OCI-LY1 (cell line): Measurements from ENCODE around the gene MYCBP2.

Experiments
- EZH2 ChIP-seq: fragments of 200-600 bp; sonication (generic), shearing (Covaris generic); IDR thresholded peaks from 2 replicates; pipeline ENCODE4 v1.8.0; 2017; ENCODE audit warnings: borderline replicate concordance, mixed run types, mild to moderate bottlenecking, antibody characterized with exemption, low read length, moderate library complexity, mixed read lengths
- TF ChIP-seq, protein P1 (sequence below): fragments of 200-600 bp; sonication (generic), shearing (Covaris generic); IDR thresholded peaks from 2 replicates; pipeline ENCODE4 v1.5.1; 2017; ENCODE audit warnings: mild to moderate bottlenecking, antibody characterized with exemption, low read length, moderate library complexity, mixed read lengths

DNA sequence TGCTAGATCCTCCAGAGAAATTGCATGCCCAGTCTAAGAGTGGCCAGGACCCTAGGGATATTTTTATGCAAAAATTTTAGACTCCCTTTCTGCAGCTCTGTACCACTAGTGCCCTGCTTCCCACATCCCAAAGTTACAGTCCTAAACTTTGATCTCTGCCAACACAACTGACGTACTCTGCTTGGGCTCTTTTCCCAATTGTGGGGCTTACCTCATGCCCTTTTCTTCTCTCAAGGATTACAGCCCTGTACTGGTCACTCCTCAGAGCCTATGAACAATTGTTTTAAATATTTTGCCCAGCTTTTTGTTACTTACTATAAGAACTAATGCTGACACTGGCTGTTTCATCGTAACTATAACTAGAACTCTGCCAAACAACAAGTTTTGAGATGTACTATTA lies 242.1 kb downstream of the MYCBP2 start:
- TF ChIP-seq, protein P1, sequence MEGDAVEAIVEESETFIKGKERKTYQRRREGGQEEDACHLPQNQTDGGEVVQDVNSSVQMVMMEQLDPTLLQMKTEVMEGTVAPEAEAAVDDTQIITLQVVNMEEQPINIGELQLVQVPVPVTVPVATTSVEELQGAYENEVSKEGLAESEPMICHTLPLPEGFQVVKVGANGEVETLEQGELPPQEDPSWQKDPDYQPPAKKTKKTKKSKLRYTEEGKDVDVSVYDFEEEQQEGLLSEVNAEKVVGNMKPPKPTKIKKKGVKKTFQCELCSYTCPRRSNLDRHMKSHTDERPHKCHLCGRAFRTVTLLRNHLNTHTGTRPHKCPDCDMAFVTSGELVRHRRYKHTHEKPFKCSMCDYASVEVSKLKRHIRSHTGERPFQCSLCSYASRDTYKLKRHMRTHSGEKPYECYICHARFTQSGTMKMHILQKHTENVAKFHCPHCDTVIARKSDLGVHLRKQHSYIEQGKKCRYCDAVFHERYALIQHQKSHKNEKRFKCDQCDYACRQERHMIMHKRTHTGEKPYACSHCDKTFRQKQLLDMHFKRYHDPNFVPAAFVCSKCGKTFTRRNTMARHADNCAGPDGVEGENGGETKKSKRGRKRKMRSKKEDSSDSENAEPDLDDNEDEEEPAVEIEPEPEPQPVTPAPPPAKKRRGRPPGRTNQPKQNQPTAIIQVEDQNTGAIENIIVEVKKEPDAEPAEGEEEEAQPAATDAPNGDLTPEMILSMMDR: no peak
- no peak for TF ChIP-seq EZH2
